ENCODE results near the gene PROK1. TPM values are rescaled to one million over a fixed set of nuclear protein-coding genes. Genes with fewer than 3 reads are reported as not detected.
"Not testable (repeated sequence)": the region's sequence is repeated elsewhere in the genome, so short reads cannot be mapped to it uniquely, and the experiment has no call there.

The PROK1 gene
- polyA plus RNA-seq, 3 donors: not detected

- Histone ChIP-seq H3K9me3 (replicated peaks in 1 of 2; ENCODE audit: control insufficient read depth in 1 of 2, insufficient read depth in 1 of 2, low read length in 2 of 2) (no peaks in the 10 kb centered on the region), H3K36me3 (replicated peaks in 1 of 2; ENCODE audit: control insufficient read depth in 1 of 2, insufficient read depth in 2 of 2, low read length in 2 of 2) (no peaks in the 10 kb centered on the region), H3K4me2 (replicated peaks; ENCODE audit: extremely low read depth, low read length, poor library complexity, severe bottlenecking) (no peak overlapping the region), H2AFZ (ENCODE audit: insufficient read depth, low read depth, low read length, poor library complexity, severe bottlenecking) (no peak overlapping the region), H3K27ac (ENCODE audit: low read depth in 1 of 2, low read length in 2 of 2) (no peak overlapping the region), H3K9ac (ENCODE audit: insufficient read depth, low read length, poor library complexity, severe bottlenecking) (no peak overlapping the region), H3K4me3 (replicated peaks in 1 of 3; ENCODE audit: low read depth in 2 of 3, low read length in 3 of 3) (no peak overlapping the region), H3K79me2 (ENCODE audit: insufficient read depth, low read length) (no peaks in the 10 kb centered on the region), H4K20me1 (ENCODE audit: insufficient read depth, low read length) (no peaks in the 10 kb centered on the region), H3K27me3 (ENCODE audit: control insufficient read depth in 2 of 2, insufficient read depth in 2 of 2, low read length in 2 of 2) (no peaks in the 10 kb centered on the region), H3K4me1 (ENCODE audit: control insufficient read depth in 1 of 2, insufficient read depth in 2 of 2, low read length in 2 of 2) (peaks cover 17 to 18% of the 10 kb centered on the region in 2 donors)
- Mint-ChIP-seq H3K27me3 (ENCODE audit: low read depth in 3 of 3) (peaks cover 0 to 5% (median 1%) of the 10 kb centered on the region in 3 donors), H3K9me3 (peaks cover 0 to 2% (median 0%) of the 10 kb centered on the region in 7 donors), H3K36me3 (no peaks in the 10 kb centered on the region), H3K4me3 (no peak overlapping the region), H3K4me1 (peaks cover 27% of the 10 kb centered on the region), H3K27ac (no peak overlapping the region)
- no peak for DNase-seq
- intact Hi-C loops (cut with micrococcal nuclease): no loop called here
- TF ChIP-seq CTCF (IDR thresholded peaks at IDR 0.05): no peak
- WGBS (ENCODE audit: insufficient coverage): 34% methylated on average over 3 of the region's 4 CpGs
Measured at GRCh38 chr1:110438893-110439292, 12.1 kb upstream of the PROK1 start.

- H3K4me3 ChIP-seq (replicated peaks in 1 of 3; ENCODE audit: low read depth in 2 of 3, low read length in 3 of 3); H4K20me1 ChIP-seq (ENCODE audit: insufficient read depth, low read length); DNase-seq; H3K27ac ChIP-seq (ENCODE audit: low read depth in 1 of 2, low read length in 2 of 2); H3K36me3 ChIP-seq (replicated peaks in 1 of 2; ENCODE audit: control insufficient read depth in 1 of 2, insufficient read depth in 2 of 2, low read length in 2 of 2); intact Hi-C loops (cut with micrococcal nuclease); H3K27me3 Mint-ChIP-seq (ENCODE audit: low read depth in 3 of 3); H3K36me3 Mint-ChIP-seq; H2AFZ ChIP-seq (ENCODE audit: insufficient read depth, low read depth, low read length, poor library complexity, severe bottlenecking); H3K9me3 Mint-ChIP-seq; H3K27ac Mint-ChIP-seq; H3K9me3 ChIP-seq (replicated peaks in 1 of 2; ENCODE audit: control insufficient read depth in 1 of 2, insufficient read depth in 1 of 2, low read length in 2 of 2); H3K79me2 ChIP-seq (ENCODE audit: insufficient read depth, low read length); H3K4me2 ChIP-seq (replicated peaks; ENCODE audit: extremely low read depth, low read length, poor library complexity, severe bottlenecking); H3K4me1 ChIP-seq (ENCODE audit: control insufficient read depth in 1 of 2, insufficient read depth in 2 of 2, low read length in 2 of 2); H3K27me3 ChIP-seq (ENCODE audit: control insufficient read depth in 2 of 2, insufficient read depth in 2 of 2, low read length in 2 of 2); H3K9ac ChIP-seq (ENCODE audit: insufficient read depth, low read length, poor library complexity, severe bottlenecking); H3K4me3 Mint-ChIP-seq: not testable (repeated sequence)
- peaks cover 19% of the 10 kb centered on the region for H3K4me1 Mint-ChIP-seq
- WGBS (ENCODE audit: insufficient coverage): no CpG with 5 or more reads among the region's 3 CpGs
Measured at GRCh38 chr1:110439873-110440272, 11.1 kb upstream of the PROK1 start.
